Measurements from ENCODE around the gene CLMP.

The CLMP gene

DNA sequence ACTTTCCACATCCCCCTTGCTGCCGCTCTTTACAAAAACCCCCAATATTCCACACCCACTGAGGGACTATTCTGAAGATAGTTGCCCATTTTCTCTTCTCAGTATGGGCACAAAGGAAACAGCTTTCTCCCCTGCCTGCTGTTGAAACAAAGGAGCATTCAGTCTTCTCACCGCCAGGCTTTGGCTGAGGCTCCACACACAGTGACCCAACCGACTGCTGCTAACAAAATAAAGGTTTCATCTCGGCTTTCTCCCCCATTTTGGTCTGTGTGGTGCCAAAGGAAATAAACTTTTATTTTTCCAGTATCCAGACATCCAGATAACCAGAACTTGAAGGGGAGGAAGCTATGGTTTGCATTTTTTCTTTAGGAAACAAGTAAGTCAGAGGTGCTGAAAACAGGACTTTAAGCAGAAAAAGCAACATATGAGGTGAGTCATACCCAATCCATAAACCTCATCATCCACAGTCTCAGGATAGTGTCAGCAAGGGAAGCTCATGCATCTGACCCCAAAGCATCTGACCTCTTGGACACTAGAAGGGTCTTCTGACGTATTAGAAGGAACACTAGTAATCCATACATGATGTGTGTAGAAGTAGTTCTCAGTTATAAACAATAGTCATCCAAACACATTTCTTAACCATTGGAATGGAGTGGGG lies 6.4 kb downstream of the CLMP start:
- peak; percentile 84 for DNase-seq

GRCh38 chr11:123187665-123188507 lies 7.2 kb downstream of the CLMP start:
- DNase-seq, result peak; percentile 68

DNA sequence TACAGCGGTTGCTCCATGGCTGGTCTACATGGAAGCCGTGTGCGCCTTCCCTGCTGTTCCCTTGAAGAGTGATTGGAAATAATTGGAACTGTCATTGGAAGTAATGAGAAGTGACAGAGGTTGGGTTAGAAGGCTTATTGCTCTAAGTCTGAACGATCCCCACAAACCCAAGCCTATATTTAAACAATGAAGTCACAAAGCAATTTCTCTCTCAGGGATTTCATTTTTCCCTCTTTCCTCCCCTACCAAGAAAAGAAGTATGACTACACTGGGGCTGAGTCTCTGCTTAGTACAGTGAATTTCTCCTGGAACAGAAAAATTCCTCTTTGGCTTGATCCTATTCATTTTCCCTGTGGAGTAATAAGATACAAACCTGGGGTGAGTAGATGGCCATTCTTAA lies 7.8 kb downstream of the CLMP start:
- DNase-seq, result no peak

- DNase-seq, result no peak
Observed at GRCh38 chr11:123186286-123186685, 8.8 kb downstream of the CLMP start.

DNA sequence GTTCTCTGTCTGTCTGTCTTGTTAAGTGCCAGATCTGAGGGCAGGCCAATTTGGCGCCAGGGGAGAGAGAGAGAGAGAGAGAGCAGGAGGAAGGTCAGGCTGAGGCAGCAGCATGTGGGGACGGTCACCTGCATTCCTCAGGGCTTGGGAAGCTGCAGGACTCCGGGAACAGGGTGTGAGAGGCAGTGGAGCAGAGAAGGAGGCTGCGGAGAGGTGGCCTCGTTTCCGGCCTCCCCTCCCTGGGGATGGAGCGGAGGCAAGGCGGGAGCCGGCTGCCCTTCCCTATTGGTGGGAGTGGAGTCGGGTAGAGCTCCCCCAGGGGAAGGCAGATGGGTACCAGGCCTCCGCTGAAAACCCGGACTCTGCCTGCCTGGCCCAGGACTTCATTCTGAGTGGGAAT lies 9.7 kb downstream of the CLMP start:
- DNase-seq, result no peak

GRCh38 chr11:123184531-123184930 lies 10.5 kb downstream of the CLMP start:
- no peak for DNase-seq

DNA sequence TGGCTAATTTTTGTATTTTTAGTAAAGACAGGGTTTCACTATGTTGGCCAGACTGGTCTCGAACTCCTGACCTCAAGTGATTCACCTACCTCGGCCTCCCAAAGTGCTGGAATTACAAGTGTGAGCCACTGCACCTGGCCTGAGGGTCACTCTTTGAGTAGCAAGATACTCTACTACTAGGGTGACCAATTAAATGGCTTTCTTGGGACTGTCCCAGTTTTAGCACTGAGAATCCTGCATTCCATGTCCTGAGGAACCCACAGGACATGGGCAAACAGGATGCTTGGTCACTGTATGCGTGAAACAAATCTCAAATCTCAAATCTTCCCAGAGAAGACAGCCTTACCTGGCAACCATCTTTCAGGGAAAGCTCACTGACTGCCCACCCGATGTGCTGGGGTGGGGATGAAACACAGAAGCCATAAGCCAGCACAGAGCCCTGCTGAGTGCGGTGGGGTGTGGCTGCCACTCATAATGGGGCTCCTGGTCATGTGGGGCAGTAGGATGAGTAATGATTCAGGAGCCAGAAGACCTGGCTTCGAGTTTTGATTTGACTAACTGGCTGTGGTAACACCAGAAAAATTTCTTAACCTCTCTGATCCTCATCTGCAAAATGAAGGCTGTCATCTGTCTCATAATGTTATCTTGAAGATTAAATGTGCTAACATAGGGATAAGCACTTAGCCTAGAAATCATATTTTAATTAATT lies 11.5 kb downstream of the CLMP start:
- DNase-seq, result no peak

GRCh38 chr11:123181767-123182500 lies 13.1 kb downstream of the CLMP start:
- no peak for DNase-seq

DNA sequence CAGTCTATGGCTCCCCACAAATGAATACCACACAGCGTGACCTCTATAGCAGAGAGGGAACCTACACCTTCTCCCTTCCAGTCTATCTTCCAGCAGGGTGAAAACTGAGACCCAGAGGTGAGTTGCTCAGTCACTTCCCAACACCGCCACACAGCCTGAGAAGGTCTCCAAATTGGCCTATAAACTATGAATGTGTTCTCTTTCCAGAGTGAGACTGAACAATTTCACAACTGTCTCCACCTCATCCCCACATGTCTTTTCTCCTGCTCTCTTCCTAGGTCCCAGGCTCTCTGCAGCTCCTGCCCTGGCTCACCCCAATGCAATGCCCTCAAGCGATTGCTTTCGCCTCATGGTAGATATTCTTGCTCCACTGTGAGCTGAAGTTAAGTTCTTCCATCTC lies 14.0 kb downstream of the CLMP start:
- no peak for DNase-seq

DNA sequence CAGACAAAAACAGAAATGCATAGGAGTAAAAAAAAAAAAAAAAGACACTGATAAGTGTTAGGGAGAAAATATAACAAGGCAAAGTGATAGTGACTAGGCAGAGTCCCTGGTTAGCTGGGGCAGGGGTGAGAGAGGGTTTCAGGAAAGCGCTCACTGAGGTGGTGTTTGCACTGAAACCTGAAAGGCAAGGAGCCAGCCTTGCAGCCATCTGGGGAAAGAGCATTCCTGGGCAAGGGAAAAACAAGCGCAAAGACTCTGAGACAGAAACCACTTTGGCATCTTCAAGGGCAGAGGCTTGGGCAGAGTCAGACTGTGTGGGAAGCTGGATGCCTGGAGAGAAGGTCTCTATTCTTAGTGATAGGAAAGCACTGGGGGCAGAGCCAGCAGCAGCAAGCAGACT lies 14.5 kb downstream of the CLMP start:
- no peak for DNase-seq

GRCh38 chr11:123180166-123180565 lies 14.9 kb downstream of the CLMP start:
- no peak for DNase-seq

- no peak for DNase-seq
Observed at GRCh38 chr11:123179586-123179985, 15.5 kb downstream of the CLMP start.

DNA sequence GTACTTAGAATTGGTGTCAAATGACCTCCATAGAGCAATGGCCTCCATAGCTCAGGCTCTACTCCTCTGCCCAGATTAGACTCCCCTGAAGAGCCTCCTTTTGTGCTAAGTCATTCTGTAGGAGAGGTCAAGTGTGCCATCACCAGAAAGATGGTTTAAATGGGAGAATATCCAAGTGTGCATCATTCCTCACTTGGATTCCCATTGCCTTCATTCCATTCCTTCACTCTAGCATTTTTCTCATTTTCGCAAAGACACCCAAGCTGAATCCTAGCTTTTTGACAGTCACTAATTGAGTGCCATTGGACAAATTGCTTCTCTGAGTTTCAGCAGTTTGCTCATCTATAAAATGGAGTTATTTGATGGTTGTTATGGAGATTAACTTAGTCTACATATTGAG lies 16.9 kb downstream of the CLMP start:
- DNase-seq, result no peak

DNA sequence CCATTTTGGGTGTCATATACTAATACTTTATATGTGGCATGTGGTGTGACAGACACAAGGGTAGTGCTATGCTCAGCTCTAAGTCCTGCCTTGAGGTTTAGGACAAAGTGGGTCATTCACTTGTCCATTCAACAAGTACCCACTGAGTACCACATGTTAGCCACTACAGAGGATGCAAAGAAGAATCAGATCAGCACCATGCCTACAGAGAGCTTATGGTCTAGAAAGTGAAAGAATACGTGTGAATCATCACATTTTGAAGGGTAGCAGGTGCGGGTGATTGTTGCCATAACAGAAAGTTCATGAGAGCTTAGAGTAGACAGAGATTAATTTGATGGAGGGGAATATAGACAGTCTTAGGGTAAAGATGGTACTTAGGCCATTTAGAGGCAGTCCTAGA lies 18.3 kb downstream of the CLMP start:
- no peak for DNase-seq

GRCh38 chr11:123174196-123175183 lies 20.6 kb downstream of the CLMP start:
- DNase-seq, result peak; percentile 99

DNA sequence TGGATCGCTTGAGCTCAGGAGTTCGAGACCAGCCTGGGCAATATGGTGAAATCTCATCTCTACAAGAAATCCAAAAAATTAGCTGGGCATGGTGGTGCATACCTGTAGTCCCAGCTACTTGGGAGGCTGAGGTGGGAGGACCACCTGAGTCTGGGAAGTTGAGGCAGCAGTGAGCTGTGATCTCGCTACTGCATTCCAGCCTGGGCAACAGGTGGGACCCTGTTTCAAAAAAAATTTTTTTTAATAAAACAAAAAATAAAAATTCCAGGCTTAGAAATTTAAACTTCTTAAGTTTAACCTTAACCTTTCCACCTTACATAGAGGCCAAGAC lies 21.2 kb downstream of the CLMP start:
- no peak for DNase-seq

DNA sequence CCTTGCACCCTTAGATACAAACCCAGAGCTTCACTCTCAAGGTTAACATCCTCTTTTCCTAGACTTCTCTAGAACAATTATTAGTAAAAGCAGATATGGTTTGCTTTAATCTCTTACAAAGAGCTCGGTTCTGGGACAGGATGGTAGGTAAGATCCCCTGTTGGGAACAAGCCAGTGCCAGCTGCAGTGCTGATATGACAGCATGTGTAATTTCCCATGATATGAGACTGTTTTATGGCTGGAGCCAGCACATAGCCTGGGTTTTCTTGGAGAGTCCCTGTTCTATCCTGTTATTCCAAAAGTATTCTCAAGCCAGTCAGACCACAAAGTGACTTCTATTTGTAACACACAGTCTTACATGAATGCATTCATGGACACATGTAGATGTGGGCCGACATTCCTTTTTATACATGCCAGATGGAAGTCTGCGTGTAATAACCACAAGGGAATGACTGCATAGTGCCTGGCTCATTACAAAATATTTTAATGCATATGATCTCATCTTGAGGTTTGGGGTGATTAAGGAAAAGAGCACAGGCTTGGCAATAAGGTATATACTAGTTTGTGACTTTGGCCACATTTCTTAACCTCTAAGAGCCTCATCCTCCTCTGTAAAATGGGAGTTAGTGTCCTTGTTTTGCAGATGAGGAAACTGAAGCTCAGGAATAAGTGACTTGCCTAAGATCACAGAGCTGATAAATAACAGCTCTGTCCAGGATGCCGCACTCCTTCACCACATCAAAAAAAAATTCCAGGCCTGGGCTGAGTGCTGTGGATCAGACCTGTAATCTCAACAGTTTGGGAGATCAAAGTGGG lies 21.8 kb downstream of the CLMP start:
- DNase-seq, result peak; percentile 100

DNA sequence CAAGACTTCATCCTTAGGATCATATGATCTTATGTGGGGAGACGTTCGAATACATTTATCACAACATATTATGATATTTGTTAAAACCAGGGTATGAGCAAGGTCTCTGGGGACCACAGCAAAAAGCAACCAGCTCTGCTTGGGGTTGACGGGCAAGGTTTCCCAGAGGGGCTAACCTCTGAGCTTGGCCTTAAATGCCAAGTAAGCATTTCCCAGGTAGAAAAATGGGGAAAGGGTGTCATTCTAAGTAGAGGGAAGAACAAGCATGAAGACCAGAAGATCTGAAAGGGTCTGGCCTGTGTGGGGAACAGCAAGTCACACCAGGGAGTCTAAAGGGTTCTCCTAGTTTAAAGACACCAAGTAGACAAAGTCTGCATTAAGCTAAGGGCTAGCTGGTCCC lies 24.1 kb downstream of the CLMP start:
- DNase-seq, result no peak

DNA sequence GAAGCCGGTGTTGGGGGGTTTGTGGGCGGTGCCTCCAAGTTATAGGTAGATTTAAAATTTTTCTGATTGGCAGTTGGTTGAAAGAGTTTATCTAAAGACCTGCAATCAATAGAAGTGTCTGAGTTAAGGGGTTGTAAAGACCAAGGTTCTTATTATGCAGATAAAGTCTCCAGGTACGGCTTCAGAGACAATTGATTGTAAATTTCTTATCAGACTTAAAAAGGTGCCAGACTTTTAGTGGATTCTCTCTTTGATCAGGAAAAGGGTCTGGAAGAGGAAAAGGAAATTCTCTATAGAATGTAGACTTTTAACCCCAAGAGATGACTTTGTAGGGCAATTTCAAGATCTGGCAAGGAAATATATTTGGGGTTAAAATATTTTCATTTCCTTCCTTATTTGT lies 25.2 kb downstream of the CLMP start:
- DNase-seq, result no peak

DNA sequence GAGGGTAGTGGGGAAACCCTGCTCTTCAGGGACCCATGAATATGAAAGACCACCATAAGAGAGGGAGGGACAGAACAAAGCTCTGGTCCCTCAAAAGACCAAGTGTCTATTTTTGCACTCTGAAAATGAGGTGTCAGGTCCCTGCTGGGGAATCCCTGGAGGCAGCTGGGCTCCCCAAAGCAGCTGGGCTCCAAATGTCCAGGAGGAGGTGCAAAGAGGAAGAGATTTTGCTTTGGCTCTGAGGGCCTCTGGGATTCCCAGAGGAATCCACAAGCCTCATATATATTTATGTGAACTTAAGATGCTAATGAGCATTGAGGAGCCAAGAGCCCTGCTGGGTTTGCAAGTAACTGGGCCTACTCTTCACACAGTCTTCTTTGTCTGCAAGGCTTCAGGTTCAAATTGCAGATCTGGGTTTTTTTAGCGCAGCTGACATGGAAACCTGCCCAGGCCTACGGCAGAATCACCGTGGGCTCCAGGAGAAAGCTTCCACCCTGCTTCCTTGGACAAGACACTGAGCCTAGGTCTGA lies 26.0 kb downstream of the CLMP start:
- DNase-seq, result no peak

DNA sequence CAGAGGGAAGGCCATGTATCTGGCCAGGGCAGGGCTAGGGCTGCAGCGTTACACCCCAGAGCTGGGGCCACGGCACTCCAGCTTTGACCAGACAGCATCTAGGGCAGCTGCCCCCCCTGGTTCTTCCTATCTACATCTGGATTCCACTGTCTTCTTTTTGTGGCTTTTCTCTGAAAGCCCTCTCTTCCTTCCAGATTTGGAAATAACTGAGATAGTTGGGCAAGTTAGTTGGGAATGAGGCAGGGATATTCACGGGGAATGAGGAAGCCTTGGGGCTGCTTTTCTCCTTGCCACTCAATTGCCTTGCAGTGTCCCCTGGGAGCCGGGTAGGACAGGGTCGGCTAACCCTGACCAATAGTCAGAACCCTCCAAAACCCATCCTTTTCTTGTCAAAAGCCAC lies 26.8 kb downstream of the CLMP start:
- DNase-seq, result peak; percentile 29
